GM19455 (cell line): ENCODE measurements around the gene MOB3B.
"Not testable (repeated sequence)": the region's sequence is repeated elsewhere in the genome, so short reads cannot be mapped to it uniquely, and the experiment has no call there.

Experiments
- ATAC-seq: cut with Tn5 transposase; IDR thresholded peaks from one replicate; pipeline ENCODE4 v1.9.1; 2021; ENCODE audit not compliant: unreplicated experiment

Gene MOB3B

GRCh38 chr9:27451207-27451797 lies 78.3 kb downstream of the MOB3B start:
- no peak for ATAC-seq

- no peak for ATAC-seq
These were observed 78.9 kb downstream of the MOB3B start for GRCh38 chr9:27450752-27451151.

GRCh38 chr9:27448356-27448755 lies 81.3 kb downstream of the MOB3B start:
- not testable (repeated sequence) for ATAC-seq

- ATAC-seq = no peak
These were observed 82.5 kb downstream of the MOB3B start for GRCh38 chr9:27447031-27447683.

- no peak for ATAC-seq
These were observed 83.9 kb downstream of the MOB3B start for GRCh38 chr9:27445688-27446087.

- no peak for ATAC-seq
These were observed 84.5 kb downstream of the MOB3B start for GRCh38 chr9:27445057-27445595.

- ATAC-seq = no peak
These were observed 87.2 kb downstream of the MOB3B start for GRCh38 chr9:27442464-27442863.

GRCh38 chr9:27441741-27442070 lies 87.9 kb downstream of the MOB3B start:
- ATAC-seq = peak; percentile 81

GRCh38 chr9:27440888-27441740 lies 88.5 kb downstream of the MOB3B start:
- peak; percentile 34 for ATAC-seq

GRCh38 chr9:27438522-27438921 lies 91.1 kb downstream of the MOB3B start:
- ATAC-seq = no peak

GRCh38 chr9:27437652-27438373 lies 91.8 kb downstream of the MOB3B start:
- ATAC-seq = no peak

- no peak for ATAC-seq
These were observed 93.4 kb downstream of the MOB3B start for GRCh38 chr9:27436234-27436633.

GRCh38 chr9:27433631-27434325 lies 95.8 kb downstream of the MOB3B start:
- ATAC-seq = no peak

- no peak for ATAC-seq
These were observed 97.3 kb downstream of the MOB3B start for GRCh38 chr9:27432308-27432707.

- ATAC-seq = no peak
These were observed 98.0 kb downstream of the MOB3B start for GRCh38 chr9:27431543-27432147.

GRCh38 chr9:27430750-27431535 lies 98.7 kb downstream of the MOB3B start:
- ATAC-seq = no peak

- no peak for ATAC-seq
These were observed 99.7 kb downstream of the MOB3B start for GRCh38 chr9:27429917-27430316.

GRCh38 chr9:27429436-27429835 lies 100.2 kb downstream of the MOB3B start:
- ATAC-seq = no peak

GRCh38 chr9:27428551-27428950 lies 101.1 kb downstream of the MOB3B start:
- no peak for ATAC-seq
